Right cardiac atrium (tissue), 5 donors: ENCODE measurements around the gene TMEM184C. TPM values are rescaled to one million over a fixed set of nuclear protein-coding genes. Genes with fewer than 3 reads are reported as not detected.

Experiments
- ATAC-seq, 2 donors: fragments of 200-7000 bp; cut with Tn5 transposase; one replicate each; pipeline versions ENCODE4 v1.8.0 to v1.9.1; 2020; ENCODE audit warnings: moderate library complexity in 2 of 2, mild to moderate bottlenecking in 1 of 2
- DNase-seq, 3 donors: peaks; one replicate each; pipeline ENCODE4 v3.0.0-alpha.2; 2020
- H3K27ac ChIP-seq: one replicate; pipeline ENCODE4 v1.5.1; 2013; ENCODE audit warnings: mild to moderate bottlenecking, low read length, control low read depth, moderate library complexity
- H3K27me3 ChIP-seq: one replicate; pipeline ENCODE4 v1.6.1; 2013; ENCODE audit not compliant: control insufficient read depth, insufficient read depth
- H3K4me1 ChIP-seq: one replicate; pipeline ENCODE4 v1.6.1; 2013; ENCODE audit warnings: low read length; ENCODE audit not compliant: control insufficient read depth, insufficient read depth
- H3K4me3 ChIP-seq: one replicate; pipeline ENCODE4 v1.5.1; 2013; ENCODE audit warnings: low read length, control low read depth
- H3K9me3 ChIP-seq: one replicate; pipeline ENCODE4 v1.6.1; 2013; ENCODE audit warnings: low read length; ENCODE audit not compliant: control insufficient read depth
- WGBS: extraction: QIAGEN DNeasy Blood & Tissue Kit; methylation state at CpG from one replicate; pipeline ENCODE4 v1.1.7; 2013; 5-methylcytosine and 5-hydroxymethylcytosine counted together
- intact Hi-C, 4 donors: fragments of 100-400 bp; cut with DNase I; formaldehyde crosslinking; loops; one replicate each; pipeline versions ENCODE4 v1.11.0 to v1.14.0; 2022 to 2023
- polyA plus RNA-seq: library from polyadenylated mRNA; stranded (reverse); fragments of 200-250 nt; gene quantifications from one replicate; pipeline ENCODE4 v1.2.3, GENCODE V29; 2013
- total RNA-seq, 4 donors: library from RNA; stranded (reverse); fragmentation: NEBNext Ultra II Directional; extraction: Animal tissue kit (Norgen Biotek cat#: 25700); gene quantifications; one replicate each; pipeline ENCODE4 v1.2.1, GENCODE V29; 2021
- donor health status: healthy with polysubstance abuse.
- donor health status: DM: no; HTN: yes; CAD: no.
- donor health status: DM: no; HTN: no; CAD: no.
- donor health status: DM: no; HTN: yes; CAD: no; lungs with severe emphysema.
- donor health status: DM: yes; HTN: yes; CAD: no.

TMEM184C gene
- total and polyA plus RNA-seq, 5 donors, result 10.9 to 31.3 (median 28.1) TPM

DNA sequence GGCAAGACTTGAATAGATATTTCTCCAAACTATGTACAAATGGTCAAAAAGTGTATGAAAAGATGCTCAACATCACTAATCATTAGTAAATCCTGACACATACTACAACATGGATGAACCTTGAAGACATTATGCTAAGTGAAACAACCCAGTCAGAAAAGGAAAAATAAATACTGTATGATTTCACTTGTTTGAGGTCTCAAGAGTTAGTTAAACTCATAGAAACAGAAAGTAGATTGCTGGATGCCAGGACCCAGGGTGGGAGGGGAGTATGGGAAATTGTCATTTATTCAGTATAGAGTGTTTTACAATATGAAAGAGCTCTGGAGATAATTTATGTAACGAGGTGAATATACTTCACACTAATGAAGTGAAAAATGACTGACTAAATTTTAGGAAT, 34.4 kb downstream of the TMEM184C start:
- DNase-seq (no peak), ATAC-seq (no peak)
- Histone ChIP-seq H3K4me1 (peaks cover 3% of the 10 kb centered on the region), H3K27ac (no peak overlapping the region), H3K4me3 (no peak overlapping the region), H3K9me3 (no peaks in the 10 kb centered on the region), H3K27me3 (no peaks in the 10 kb centered on the region)
- intact Hi-C loops, result no loop called here
- WGBS, result 92% methylated on average over 1 of the region's 1 CpG

DNA sequence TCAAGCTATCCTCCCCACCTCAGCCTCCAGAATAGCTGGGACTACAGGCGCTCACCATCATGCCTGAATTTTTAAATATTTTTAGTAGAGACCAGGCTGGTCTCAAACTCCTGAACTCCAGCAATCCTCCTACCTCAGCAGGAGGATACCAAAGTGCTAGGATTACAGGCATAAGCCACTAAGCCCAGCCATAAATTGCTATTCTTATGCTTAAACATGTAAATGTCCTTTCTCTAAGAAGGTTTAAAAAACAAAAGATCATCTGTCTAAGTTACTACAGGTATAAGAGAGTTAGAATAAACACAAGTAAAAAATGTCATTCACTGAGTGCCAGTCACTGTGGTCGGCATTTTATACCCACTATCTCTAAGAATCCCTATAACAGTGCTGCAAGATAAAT, 38.4 kb downstream of the TMEM184C start:
- H3K9me3 ChIP-seq, result no peaks in the 10 kb centered on the region
- DNase-seq (no peak), ATAC-seq (no peak)
- WGBS, result 97% methylated on average over 2 of the region's 2 CpGs
- H3K4me1 ChIP-seq, result peaks cover 2% of the 10 kb centered on the region
- no peaks in the 10 kb centered on the region for H3K27me3 ChIP-seq
- no peak overlapping the region for H3K27ac ChIP-seq
- no peak overlapping the region for H3K4me3 ChIP-seq
- intact Hi-C loops, result no loop called here

DNA sequence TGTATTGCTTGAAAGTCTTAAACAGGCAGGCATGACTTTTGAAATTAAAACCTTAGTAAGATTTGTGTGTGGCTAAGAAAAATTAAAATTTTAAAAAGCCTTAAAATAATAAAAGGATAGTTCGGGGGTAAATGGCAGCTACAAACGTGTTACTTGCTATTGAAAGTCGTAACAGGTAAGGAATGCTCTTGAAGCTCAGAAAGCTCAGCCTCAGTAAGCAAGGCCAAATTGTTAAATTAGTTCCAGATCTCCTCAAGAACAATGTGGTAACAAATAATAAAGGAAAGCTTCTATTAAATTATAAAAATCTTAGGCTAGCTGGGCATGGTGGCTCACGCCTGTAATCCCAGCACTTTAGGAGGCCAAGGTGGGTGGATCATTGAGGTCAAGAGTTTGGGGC, 41.3 kb downstream of the TMEM184C start:
- DNase-seq (no peak), ATAC-seq (no peak)
- intact Hi-C loops, result no loop called here
- WGBS, result 95% methylated on average over 4 of the region's 4 CpGs
- no peak overlapping the region for H3K4me3 ChIP-seq
- no peaks in the 10 kb centered on the region for H3K27me3 ChIP-seq
- no peak overlapping the region for H3K27ac ChIP-seq
- no peaks in the 10 kb centered on the region for H3K4me1 ChIP-seq
- no peaks in the 10 kb centered on the region for H3K9me3 ChIP-seq

DNA sequence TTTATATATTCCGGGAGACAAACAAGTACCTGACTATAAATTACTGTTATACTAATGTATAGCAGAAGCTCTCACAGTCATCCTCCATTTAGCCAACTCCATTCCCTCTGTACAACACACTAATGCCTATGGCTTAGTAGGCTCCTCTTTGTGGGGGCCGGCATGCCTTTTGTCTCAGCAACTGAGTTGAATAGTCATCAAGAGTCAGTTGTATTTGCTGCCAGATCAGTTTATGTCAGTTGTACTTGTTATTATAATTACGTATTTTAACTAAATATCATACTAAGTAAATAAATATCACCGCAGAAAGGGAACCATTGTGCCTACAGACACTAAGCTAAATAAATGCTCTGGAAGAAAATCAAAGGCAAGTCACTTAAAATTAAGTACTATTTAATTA, 56.9 kb downstream of the TMEM184C start:
- H3K4me3 ChIP-seq, result no peak overlapping the region
- ATAC-seq, result no peak
- H3K9me3 ChIP-seq, result no peaks in the 10 kb centered on the region
- H3K27ac ChIP-seq, result no peak overlapping the region
- H3K4me1 ChIP-seq, result no peaks in the 10 kb centered on the region
- H3K27me3 ChIP-seq, result no peaks in the 10 kb centered on the region
- DNase-seq, result no peak
- intact Hi-C loops, result no loop called here
- WGBS, result 89% methylated on average over 4 of the region's 4 CpGs

DNA sequence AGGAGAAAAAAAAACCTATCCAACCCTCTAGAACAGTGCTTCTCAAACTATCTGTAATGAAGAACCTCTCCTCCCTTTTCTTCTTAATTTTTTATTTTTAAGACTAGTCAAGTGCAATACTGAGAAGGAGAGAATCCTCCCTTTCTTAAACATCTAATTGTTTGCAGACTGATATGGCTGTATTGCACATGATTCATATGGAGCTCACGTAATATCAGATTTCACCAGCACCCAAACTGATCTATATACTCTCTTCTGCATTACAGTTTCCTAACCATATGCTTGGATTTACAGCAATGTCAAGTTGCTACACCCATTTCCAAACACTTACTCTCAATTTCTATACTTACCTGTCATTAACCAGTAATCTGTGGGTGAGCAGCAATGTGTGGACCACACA, 57.3 kb downstream of the TMEM184C start:
- intact Hi-C loops, result no loop called here
- Histone ChIP-seq H3K4me1 (no peaks in the 10 kb centered on the region), H3K27ac (no peak overlapping the region), H3K9me3 (no peaks in the 10 kb centered on the region), H3K27me3 (no peaks in the 10 kb centered on the region), H3K4me3 (no peak overlapping the region)
- DNase-seq, result no peak
- WGBS, result 94% methylated on average over 1 of the region's 1 CpG
- ATAC-seq, result no peak

DNA sequence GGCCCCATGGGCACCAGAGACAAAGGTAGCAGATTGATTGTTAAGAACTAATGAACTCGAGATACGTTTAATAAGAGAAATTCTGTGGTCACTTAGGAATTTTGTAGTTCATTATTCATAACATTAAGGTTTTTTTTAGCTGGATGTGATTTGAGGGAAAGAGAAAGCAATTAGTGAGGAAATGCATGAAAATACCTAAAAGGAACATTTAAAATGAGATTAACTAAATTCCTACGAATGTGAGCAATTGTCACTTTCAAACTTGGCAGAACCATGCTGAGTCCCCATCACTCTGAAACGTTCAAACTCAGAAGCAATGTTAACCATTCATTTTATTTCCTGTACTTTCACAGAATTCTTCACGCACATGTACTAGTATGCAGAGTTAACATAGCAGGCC, 60.9 kb downstream of the TMEM184C start:
- no peaks in the 10 kb centered on the region for H3K9me3 ChIP-seq
- 56% methylated on average over 5 of the region's 5 CpGs for WGBS
- DNase-seq, result no peak
- ATAC-seq, result no peak
- H3K27me3 ChIP-seq, result no peaks in the 10 kb centered on the region
- H3K27ac ChIP-seq, result no peak overlapping the region
- intact Hi-C loops, result no loop called here
- H3K4me1 ChIP-seq, result no peaks in the 10 kb centered on the region
- H3K4me3 ChIP-seq, result no peak overlapping the region

DNA sequence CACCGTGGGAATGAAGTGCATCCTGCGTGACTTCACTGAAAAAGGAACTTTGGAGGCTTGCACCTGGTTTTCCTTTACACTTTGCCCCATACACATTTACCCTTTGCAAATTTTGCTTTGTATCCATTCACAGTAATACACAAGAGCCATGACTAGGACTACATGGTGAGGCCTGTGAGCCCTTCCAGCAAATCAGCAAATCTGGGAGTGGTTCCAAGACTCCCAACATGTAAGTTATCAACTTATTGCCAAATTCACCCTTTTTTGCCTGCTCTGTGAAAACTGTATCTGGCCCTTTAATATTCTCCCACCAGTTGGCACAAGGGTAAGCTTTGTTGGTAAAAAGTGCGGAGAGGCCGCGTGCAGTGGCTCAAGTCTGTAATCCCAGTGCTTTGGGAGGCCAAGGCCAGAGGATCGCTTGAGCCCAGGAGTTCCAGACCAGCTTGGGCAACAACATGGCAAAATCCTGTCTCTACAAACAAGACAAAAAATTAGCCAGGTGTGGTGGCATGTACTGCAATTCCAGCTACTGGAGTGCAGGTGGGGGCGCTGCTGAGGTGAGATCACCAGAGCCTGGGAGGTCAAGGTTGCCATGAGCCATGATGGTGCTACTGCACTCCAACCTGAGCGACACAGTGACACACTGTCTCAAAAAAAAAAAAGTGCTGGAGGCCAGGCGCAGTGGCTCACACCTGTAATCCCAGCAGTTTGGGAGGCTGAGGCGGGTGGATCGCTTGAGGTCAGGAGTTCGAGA, 61.8 kb downstream of the TMEM184C start:
- Histone ChIP-seq H3K9me3 (no peaks in the 10 kb centered on the region), H3K4me3 (no peak overlapping the region), H3K4me1 (no peaks in the 10 kb centered on the region), H3K27me3 (no peaks in the 10 kb centered on the region), H3K27ac (no peak overlapping the region)
- intact Hi-C loops, result no loop called here
- ATAC-seq, result no peak
- WGBS, result 91% methylated on average over 12 of the region's 12 CpGs
- DNase-seq, result no peak

DNA sequence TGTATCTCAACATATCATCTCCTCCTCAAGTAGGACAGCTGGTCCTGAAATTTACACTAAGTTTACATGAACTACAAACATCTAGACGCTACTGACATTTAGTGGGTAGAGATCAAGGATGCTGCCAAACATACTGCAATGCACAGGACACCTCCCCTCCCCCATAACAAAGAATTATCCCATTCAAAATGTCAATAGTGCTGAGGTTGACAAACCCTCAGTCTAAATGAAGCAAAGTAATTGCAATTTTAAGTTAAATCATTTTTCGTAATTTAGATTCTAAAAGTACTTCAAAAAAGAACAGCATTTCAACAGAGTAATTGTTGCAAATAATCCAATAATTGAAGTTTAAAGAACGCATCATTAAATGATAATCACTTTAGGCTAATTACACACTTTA, 65.6 kb downstream of the TMEM184C start:
- H3K4me3 ChIP-seq, result peak overlapping the region; percentile 77
- H3K27ac ChIP-seq, result no peak overlapping the region
- intact Hi-C loops, result no loop called here
- H3K9me3 ChIP-seq, result no peaks in the 10 kb centered on the region
- 68% methylated on average over 3 of the region's 3 CpGs for WGBS
- H3K27me3 ChIP-seq, result no peaks in the 10 kb centered on the region
- DNase-seq (no peak), ATAC-seq (no peak)
- H3K4me1 ChIP-seq, result no peaks in the 10 kb centered on the region

DNA sequence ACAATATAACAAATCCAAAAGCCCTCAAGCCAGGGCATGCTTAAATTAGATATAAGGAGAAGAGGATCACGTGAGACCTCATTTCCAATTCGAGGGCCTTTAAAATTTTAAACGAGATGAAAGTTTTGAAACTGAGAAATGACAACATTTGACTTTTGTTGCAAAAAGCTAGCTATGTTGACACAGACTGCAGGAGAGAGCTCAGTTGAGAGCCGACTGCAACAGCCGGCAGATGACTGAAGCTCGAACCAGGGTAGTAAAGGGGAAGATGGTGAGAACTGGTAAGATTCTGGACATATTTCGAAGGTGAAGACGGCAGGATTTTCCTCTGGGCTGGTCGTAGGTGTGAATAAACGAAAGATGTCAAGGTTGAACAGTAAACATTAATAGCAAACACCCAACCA, 66.0 kb downstream of the TMEM184C start:
- no peaks in the 10 kb centered on the region for H3K27me3 ChIP-seq
- DNase-seq (no peak), ATAC-seq (peak; percentile 44 to 51)
- peak overlapping the region; percentile 77 for H3K4me3 ChIP-seq
- WGBS, result 3% methylated on average over 10 of the region's 10 CpGs
- peak overlapping the region; percentile 30 for H3K27ac ChIP-seq
- H3K9me3 ChIP-seq, result no peaks in the 10 kb centered on the region
- no peaks in the 10 kb centered on the region for H3K4me1 ChIP-seq
- intact Hi-C loops, result no loop called here

DNA sequence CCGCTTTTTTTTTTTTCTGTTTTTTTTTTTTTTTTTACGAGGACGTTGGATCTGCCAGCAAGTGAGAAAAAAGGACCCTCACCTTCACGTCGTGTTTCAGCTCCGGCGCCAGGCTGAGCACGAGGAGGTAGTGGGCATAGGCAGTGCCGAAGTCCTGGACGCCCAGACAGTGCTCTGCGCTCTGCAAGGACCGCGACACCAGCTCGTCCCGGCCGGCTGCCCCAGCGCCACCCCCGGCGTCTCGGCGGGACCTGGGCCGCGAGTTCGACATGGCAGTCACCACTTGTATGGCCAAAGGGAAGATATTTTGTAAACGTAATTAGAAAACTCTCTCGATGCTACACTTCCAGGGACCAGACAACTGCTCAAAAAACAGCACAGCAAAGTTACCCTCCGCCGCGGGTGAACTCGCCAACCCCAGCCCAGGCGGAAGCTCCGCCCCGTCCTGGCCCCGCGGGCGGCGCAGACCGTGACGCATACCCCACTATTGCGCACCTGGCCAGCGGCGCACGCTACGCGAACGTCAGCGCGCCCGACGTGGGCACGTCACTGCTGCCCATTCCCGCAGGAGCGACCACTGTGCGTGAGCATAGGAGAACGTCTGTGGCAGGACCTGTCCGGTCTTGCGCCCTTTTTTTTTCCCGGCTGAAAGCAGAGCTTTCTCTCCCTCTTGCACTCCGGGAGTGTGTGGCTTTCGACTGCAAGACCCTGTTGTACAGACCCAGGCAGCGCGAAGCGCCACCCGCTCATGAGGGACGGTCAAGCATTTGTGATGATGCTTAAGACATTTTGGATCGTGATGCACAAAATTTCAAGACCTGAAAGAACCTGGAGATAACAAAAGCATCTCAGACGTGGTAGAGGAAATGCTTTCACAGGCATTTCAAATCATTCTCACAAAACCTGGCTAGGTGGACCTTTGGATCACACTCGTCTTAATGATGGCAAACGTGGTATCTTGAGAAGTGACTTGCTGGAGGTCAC, 66.8 kb downstream of the TMEM184C start, which contains the start of gene PRMT9:
TSS of gene PRMT9 (minus strand) at position 447 of the 984 bp plus-strand sequence. CDS start at position 271, 176 bp downstream.
- Histone ChIP-seq H3K4me1 (no peaks in the 10 kb centered on the region), H3K4me3 (peak within 1 kb of the TSS; percentile 77), H3K9me3 (no peaks in the 10 kb centered on the region), H3K27ac (peak within 1 kb of the TSS; percentile 85), H3K27me3 (no peaks in the 10 kb centered on the region)
- under 1% methylated on average over 69 of the region's 69 CpGs for WGBS
- intact Hi-C loops, result no loop called here
- peak; percentile 94 to 97 (median 97) for DNase-seq
- peak; percentile 100 for ATAC-seq

DNA sequence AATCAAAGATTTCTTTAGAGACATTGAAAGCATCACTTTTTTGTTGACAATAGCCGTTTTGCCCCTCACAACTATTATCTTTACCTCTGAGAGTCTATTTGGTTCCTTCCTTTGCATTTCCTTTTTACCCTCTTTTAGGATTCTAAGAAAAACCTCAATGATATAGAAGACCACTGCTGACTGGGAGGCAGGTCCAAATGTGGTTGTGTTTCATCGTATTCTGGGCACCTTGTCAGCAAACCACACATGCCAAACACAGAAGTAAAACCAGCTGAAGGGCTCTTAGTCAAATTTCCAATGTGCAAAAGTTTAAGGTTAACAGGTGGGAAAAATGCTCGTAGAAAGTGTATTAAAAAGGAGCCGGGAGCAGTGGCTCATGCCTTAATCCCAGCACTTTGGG, 71.9 kb downstream of the TMEM184C start:
- 68% methylated on average over 4 of the region's 4 CpGs for WGBS
- H3K9me3 ChIP-seq, result no peaks in the 10 kb centered on the region
- intact Hi-C loops, result no loop called here
- no peak overlapping the region for H3K4me3 ChIP-seq
- no peaks in the 10 kb centered on the region for H3K4me1 ChIP-seq
- no peaks in the 10 kb centered on the region for H3K27me3 ChIP-seq
- ATAC-seq (no peak), DNase-seq (no peak)
- H3K27ac ChIP-seq, result no peak overlapping the region
